KOPT-K1 (cell line): ENCODE data around the gene OR2T27.

ENCODE experiments used
- H3K27ac ChIP-seq: fragments of 200-600 bp; sonication (generic); 2 replicates; pipeline ENCODE4 v1.5.1; 2016; ENCODE audit warnings: antibody characterized with exemption, mild to moderate bottlenecking, low read depth, low read length; ENCODE audit not compliant: poor library complexity, severe bottlenecking
- H3K36me3 ChIP-seq: fragments of 200-600 bp; sonication (generic); 2 replicates; pipeline ENCODE4 v1.5.1; 2017; ENCODE audit warnings: antibody characterized with exemption, mild to moderate bottlenecking, low read length, moderate library complexity; ENCODE audit not compliant: insufficient read depth
- H3K9me3 ChIP-seq: fragments of 200-600 bp; sonication (generic); 2 replicates; pipeline ENCODE4 v1.5.1; 2017; ENCODE audit warnings: antibody characterized with exemption, low read length, mild to moderate bottlenecking; ENCODE audit not compliant: insufficient read depth, poor library complexity, severe bottlenecking

The OR2T27 gene

DNA sequence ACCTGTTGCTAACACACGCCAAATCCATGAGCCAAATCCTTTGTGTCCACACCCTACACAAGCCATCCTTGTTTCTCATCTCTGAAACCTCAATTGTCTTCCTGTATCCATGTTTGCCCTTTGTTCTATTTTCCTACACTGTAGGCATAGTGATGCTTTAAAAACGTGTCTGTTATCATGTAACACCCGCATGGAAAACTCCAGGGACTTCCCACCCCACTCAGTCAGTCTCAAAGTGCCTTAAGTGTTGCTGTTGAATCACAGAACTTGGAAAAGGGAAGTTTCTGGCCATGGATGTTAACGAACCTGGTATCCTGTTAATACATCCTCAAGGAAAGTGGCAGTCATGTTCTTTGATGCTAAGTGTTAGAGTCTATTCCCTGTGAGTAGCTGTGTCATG is 30.2 kb downstream of the OR2T27 start:
- H3K9me3 ChIP-seq = no peaks in the 10 kb centered on the region
- no peaks in the 10 kb centered on the region for H3K36me3 ChIP-seq
- H3K27ac ChIP-seq = no peak overlapping the region

DNA sequence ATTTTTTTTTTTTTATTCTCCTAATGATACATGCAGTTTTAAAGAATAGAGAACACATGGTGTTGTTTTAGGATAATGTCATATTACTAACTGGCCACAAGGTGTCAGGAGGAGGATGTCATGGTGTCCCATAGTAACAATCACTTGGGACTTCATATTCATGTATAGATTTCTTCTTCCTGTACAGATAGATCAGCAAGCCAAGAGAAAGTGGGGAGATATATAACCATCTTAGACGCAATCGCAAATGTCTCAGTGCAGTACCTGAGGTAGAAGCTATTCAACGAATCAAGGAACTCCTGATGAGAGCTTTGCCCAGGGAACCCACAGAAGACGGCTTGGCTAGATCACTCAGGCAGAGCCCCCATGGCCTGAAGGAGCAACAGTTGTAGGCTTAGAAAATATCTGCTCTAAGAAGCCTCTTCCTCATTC is 32.7 kb downstream of the OR2T27 start:
- Histone ChIP-seq H3K27ac (no peak overlapping the region), H3K9me3 (no peaks in the 10 kb centered on the region), H3K36me3 (no peaks in the 10 kb centered on the region)

DNA sequence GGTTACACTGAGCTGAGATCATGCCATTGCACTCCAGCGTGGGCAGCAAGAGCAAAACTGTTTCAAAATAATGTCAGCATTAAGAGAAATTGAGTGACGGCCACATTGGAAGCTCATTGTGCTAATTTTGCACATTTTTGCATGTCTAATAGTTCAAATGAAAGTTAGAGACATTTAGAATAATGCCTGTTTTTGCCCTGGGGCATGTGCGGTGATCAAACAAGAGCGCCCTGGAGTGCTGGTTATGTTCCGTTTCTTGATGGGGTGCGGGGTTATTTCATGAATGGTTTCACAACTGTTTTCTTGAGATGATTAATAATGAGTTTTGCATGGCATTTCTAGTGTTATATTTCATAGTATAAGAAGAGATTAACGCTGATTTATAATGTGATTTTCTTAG is 33.6 kb downstream of the OR2T27 start:
- Histone ChIP-seq H3K27ac (no peak overlapping the region), H3K9me3 (no peaks in the 10 kb centered on the region), H3K36me3 (no peaks in the 10 kb centered on the region)

DNA sequence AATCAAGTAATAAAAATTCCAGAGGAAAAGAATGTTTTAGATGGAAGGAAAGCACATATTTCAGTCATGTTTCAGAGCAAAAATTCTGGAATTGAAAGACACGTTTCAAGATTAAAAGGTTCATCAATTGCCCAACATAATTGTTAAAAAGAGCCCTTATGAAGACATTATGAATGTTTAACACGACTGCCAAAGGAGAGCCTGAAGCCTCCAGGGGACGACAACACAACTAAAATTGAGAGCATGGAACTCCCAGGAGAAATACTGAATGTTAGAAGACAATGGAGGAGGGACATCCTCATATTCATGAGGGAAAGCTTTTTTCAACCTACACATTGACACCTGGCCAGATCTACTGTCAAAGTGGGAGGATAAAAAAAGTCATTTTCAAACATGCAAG is 36.5 kb downstream of the OR2T27 start:
- H3K9me3 ChIP-seq = no peaks in the 10 kb centered on the region
- H3K27ac ChIP-seq = no peak overlapping the region

DNA sequence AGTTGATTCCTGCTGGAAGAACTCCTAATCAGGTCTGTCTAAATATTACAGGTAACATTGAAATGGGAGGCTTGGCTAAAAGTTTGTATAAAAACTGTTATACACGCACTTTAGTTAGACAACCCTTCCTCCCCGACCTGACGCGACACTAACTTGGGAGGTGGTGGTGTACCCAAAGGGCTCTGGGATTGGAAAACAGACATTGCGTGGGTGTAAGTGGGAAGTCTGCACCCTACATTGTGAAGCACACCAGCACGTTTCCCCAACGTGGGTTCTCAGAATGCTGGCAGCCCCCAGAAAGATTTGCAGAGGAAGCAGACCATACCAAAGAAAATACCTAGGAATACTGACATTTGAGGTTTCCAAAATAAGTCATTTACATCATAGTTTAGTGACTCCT is 37.2 kb downstream of the OR2T27 start:
- no peaks in the 10 kb centered on the region for H3K36me3 ChIP-seq
- H3K27ac ChIP-seq = no peak overlapping the region
- no peaks in the 10 kb centered on the region for H3K9me3 ChIP-seq

More for the DNA sequence above, 36.5 kb downstream of the OR2T27 start:
- no peaks in the 10 kb centered on the region for H3K36me3 ChIP-seq

DNA sequence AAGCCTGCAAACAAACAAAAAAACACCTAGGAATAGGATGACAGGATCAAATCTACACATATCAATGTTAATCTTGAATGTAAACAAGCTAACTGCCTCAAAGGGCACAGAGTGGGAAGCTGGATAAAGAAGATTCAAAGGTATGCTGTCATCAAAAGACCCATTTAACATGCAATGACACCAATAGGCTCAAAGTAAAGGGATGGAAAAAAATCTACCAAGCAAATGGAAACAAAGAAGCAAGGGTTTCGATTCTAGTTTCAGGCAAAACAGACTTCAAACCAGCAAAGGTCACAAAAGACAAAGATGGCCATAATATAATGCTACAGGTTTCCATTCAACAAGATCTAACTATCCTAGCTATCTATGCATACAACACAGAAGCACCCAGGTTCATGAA is 41.6 kb downstream of the OR2T27 start:
- no peaks in the 10 kb centered on the region for H3K9me3 ChIP-seq
- no peaks in the 10 kb centered on the region for H3K36me3 ChIP-seq
- H3K27ac ChIP-seq = no peak overlapping the region

DNA sequence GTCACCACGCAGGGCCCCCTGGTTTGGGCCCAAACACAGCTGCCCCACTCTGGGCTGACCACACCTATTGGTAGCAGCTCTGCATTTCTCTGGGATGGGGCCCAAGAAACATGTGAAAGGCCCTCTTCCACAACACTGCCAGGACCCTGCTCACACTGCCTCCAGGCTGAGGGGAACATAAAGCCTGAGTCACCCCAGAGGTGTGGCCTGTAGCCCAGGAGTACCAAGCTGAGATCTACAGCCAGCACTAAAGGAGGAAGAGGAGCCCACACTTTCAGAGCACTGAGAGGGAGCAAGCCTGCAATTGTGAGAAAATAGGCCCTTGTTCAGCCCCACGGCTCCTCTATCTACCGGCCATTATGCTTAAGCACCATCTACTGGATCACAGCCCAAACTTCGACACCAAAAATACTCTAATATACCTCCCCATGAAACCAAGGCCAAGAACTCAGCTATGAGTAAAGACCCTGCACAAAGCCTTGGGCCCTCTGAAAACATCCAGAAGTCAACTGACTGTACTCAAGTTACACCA is 43.4 kb downstream of the OR2T27 start:
- H3K27ac ChIP-seq = no peak overlapping the region
- H3K9me3 ChIP-seq = no peaks in the 10 kb centered on the region
- no peaks in the 10 kb centered on the region for H3K36me3 ChIP-seq

DNA sequence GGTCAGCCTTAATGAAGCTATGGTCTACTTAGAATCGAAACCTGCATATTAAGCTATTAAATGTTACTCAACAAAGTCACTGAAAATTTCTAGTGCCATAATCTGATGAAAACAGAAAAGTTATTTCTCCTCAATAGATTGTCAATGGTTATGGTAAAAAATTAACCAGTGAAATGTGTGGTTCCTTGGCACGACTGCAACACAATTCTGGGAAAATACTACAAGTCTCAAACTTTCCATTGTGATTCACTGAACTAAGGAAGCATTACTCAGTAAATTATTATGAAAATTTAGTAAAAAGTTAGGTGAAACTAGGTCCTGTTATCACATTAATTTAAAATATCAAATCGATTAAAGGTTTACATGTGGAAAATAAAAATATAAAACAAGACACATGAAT is 45.0 kb downstream of the OR2T27 start:
- Histone ChIP-seq H3K27ac (no peak overlapping the region), H3K36me3 (no peaks in the 10 kb centered on the region), H3K9me3 (no peaks in the 10 kb centered on the region)
